GM12801 (cell line): ENCODE results near the gene IGSF9B.

Experiments used
- TF ChIP-seq, protein P1 (sequence below): IDR thresholded peaks from one replicate; pipeline ENCODE4 v1.5.1; 2011; ENCODE audit warnings: control low read depth; ENCODE audit not compliant: insufficient read length; ENCODE audit errors: extremely low read depth

IGSF9B gene

DNA sequence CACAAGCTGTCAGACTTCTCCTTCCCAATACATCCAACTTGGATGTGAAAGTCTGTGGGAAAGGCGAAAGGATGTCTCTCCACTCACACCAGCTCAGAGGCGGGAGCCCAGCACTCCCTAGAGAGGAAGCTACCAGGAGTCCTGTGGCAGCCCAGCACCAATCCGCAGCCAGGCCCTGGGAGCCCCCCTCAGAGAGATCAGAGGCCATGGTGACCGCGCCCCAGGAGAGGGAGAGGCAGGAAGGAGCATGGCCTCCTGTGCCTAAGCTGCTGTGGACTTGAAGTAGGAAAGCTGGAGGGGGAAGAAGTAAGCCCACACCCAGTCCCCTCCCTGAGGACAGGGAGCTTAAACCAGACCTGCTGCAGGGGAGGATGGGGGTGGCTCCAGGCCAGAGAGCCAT, 24.4 kb upstream of the IGSF9B start:
- TF ChIP-seq, protein P1, sequence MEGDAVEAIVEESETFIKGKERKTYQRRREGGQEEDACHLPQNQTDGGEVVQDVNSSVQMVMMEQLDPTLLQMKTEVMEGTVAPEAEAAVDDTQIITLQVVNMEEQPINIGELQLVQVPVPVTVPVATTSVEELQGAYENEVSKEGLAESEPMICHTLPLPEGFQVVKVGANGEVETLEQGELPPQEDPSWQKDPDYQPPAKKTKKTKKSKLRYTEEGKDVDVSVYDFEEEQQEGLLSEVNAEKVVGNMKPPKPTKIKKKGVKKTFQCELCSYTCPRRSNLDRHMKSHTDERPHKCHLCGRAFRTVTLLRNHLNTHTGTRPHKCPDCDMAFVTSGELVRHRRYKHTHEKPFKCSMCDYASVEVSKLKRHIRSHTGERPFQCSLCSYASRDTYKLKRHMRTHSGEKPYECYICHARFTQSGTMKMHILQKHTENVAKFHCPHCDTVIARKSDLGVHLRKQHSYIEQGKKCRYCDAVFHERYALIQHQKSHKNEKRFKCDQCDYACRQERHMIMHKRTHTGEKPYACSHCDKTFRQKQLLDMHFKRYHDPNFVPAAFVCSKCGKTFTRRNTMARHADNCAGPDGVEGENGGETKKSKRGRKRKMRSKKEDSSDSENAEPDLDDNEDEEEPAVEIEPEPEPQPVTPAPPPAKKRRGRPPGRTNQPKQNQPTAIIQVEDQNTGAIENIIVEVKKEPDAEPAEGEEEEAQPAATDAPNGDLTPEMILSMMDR, result no peak

DNA sequence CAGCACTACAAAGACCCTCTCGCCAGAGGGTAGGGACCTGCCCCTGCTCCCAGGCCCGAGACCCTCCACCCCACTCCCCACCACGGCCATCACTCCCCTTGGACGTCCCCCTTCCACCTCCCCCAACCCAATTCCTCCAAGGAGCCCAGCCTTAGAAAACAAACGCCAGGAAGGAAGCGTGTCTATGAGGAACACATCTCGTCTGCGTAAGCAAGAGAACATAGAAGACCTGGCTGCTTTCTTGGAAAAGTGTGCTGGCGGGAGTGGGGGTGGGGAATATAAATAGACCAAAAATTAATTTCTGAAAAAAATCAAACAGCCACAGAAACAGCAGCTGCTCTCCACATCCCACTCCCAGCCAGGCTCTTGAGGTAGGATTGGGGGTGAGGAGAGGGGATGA, 23.9 kb upstream of the IGSF9B start:
- TF ChIP-seq, protein P1, result no peak

GRCh38 chr11:133978794-133979193, 22.0 kb upstream of the IGSF9B start:
- TF ChIP-seq, protein P1, result no peak

- TF ChIP-seq, protein P1, result no peak
Observed at GRCh38 chr11:133977067-133977677, 20.4 kb upstream of the IGSF9B start.

- TF ChIP-seq, protein P1, result no peak
Observed at GRCh38 chr11:133975488-133975849, 18.7 kb upstream of the IGSF9B start.

DNA sequence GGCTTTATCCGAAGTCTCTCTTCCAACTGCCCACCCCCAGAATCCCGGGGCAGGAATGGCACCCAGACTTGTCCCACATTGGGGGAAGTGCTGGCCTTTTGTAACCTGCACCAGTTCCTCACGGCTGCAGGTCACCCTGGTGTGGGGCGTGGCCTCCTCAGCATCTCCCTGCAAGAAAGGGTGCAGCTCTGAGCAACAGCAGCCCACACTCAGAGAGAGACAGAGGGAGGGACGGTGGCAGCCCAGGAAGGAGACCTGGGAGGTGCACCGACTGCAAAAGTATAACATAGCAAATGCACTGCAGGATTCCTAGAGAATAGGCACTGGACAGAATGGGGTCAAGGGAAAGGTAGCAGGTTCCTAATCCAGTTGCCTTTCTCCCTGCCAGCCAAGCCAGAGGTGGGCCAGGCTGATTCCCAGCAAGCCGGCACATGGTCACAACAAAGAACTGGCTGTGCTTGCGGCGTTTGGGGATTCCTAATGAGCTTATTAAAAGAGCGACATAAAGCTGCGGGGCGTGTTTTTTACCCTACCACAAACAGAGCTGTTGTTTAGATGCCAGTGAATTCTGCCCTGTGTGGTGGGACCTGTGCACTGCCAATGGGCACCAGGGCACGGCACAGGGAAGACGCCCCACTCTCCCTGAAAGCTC, 18.2 kb upstream of the IGSF9B start:
- TF ChIP-seq, protein P1, result no peak

DNA sequence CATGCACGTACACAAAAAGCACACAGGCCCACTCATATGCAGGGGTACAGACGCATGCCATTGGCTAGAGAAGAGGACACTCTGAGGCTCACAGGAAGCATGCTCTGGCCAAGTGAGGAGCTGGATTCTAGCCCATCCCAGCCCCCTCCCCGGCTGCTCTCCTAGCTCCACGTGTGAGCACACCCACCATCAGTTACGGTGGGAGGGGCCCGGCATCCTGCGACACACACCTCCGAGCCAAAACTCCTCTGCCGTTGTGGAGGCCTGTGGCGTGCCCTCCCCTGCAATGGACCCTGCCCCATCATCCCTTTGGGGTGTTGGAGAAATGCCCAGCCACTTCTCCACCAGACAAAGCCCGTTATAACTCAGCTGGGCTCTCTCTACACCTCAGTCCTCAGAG, 15.1 kb upstream of the IGSF9B start:
- TF ChIP-seq, protein P1, result no peak

GRCh38 chr11:133969112-133969511, 12.3 kb upstream of the IGSF9B start:
- TF ChIP-seq, protein P1, result no peak
